T-helper 2 cell treated with Interferon-gamma antibody and Interleukin-4, amounts not matched to agents 100 ng/mL and 5 ng/mL, for 36 hours (primary cell): Measurements from ENCODE around the gene PLA2G6. TPM values are rescaled to one million over a fixed set of nuclear protein-coding genes. Genes with fewer than 3 reads are reported as not detected.

Experiments
- intact Hi-C: fragments of 100-400 bp; cut with micrococcal nuclease; formaldehyde crosslinking; loops from one replicate; pipeline ENCODE4 v1.15.1; 2023
- total RNA-seq: library from RNA; stranded (reverse); gene quantifications from 2 replicates; pipeline ENCODE4 v1.2.3, GENCODE V29; 2022

The PLA2G6 gene
- 47.4 and 47.7 TPM in 2 replicates for total RNA-seq

GRCh38 chr22:38181453-38182200 lies at the start of gene PLA2G6:
PLA2G6 (minus strand) TSS chr22:38181830; CDS start chr22:38169426, 12,404 bp downstream.
- intact Hi-C loops = loop anchor here (1.0 to 5.0 kb wide), 4 partner anchors 20 to 326 kb away; partner anchors contain the start of genes DDX17, MAFF and TMEM184B

- intact Hi-C loops = no loop called here
Measured at GRCh38 chr22:38230916-38231315, 49.3 kb upstream of the PLA2G6 start.

GRCh38 chr22:38230108-38230825 lies 48.6 kb upstream of the PLA2G6 start:
- intact Hi-C loops = no loop called here

GRCh38 chr22:38228873-38229740 lies 47.5 kb upstream of the PLA2G6 start:
- intact Hi-C loops = no loop called here

GRCh38 chr22:38228326-38228872 lies 46.8 kb upstream of the PLA2G6 start:
- intact Hi-C loops = no loop called here

GRCh38 chr22:38226853-38227649 lies 45.4 kb upstream of the PLA2G6 start:
- intact Hi-C loops = no loop called here

- intact Hi-C loops = no loop called here
Measured at GRCh38 chr22:38223289-38223960, 41.8 kb upstream of the PLA2G6 start.

GRCh38 chr22:38222797-38223119 lies 41.1 kb upstream of the PLA2G6 start:
- intact Hi-C loops = no loop called here

GRCh38 chr22:38221908-38222796 lies 40.5 kb upstream of the PLA2G6 start:
- intact Hi-C loops = no loop called here

- intact Hi-C loops = no loop called here
Measured at GRCh38 chr22:38221407-38221806, 39.8 kb upstream of the PLA2G6 start.

GRCh38 chr22:38220653-38221386 lies 39.2 kb upstream of the PLA2G6 start:
- intact Hi-C loops = no loop called here

GRCh38 chr22:38220163-38220562 lies 38.5 kb upstream of the PLA2G6 start:
- intact Hi-C loops = no loop called here

GRCh38 chr22:38219632-38220031 lies 38.0 kb upstream of the PLA2G6 start:
- intact Hi-C loops = no loop called here

GRCh38 chr22:38218661-38219622 lies 37.3 kb upstream of the PLA2G6 start:
- intact Hi-C loops = no loop called here

GRCh38 chr22:38215156-38216038 lies 33.8 kb upstream of the PLA2G6 start:
- intact Hi-C loops = no loop called here
